Measurements from ENCODE around the gene NOTO. TPM values are rescaled to one million over a fixed set of nuclear protein-coding genes. Genes with fewer than 3 reads are reported as not detected.
A peak's percentile ranks its signal among the peaks of the same experiment; 100 is the strongest.

The NOTO gene
- total RNA-seq, 1 donor: not detected

- peak within 1 kb of the TSS; percentile 81 for H3K4me3 ChIP-seq (ENCODE audit: low read depth, low read length)
- DNase-seq (ENCODE audit: low read depth): peak; percentile 77
- TF ChIP-seq CTCF (IDR thresholded peaks at IDR 0.05; ENCODE audit: insufficient read depth, low read length): no peak
Observed at GRCh38 chr2:73214120-73215035, 12.0 kb downstream of the NOTO start, which contains the start of gene SMYD5. SMYD5 (plus strand) TSS chr2:73214245; CDS start chr2:73214267, 22 bp downstream.

GRCh38 chr2:73215254-73215653 is 12.9 kb downstream of the NOTO start:
- H3K4me3 ChIP-seq (ENCODE audit: low read depth, low read length): peak overlapping the region; percentile 81
- no peak for DNase-seq (ENCODE audit: low read depth)
- no peak for TF ChIP-seq CTCF (IDR thresholded peaks at IDR 0.05; ENCODE audit: insufficient read depth, low read length)

- no peak for TF ChIP-seq CTCF (IDR thresholded peaks at IDR 0.05; ENCODE audit: insufficient read depth, low read length)
- no peak overlapping the region for H3K4me3 ChIP-seq (ENCODE audit: low read depth, low read length)
- DNase-seq (ENCODE audit: low read depth): no peak
Observed at GRCh38 chr2:73217160-73217559, 14.8 kb downstream of the NOTO start.

- H3K4me3 ChIP-seq (ENCODE audit: low read depth, low read length): no peak overlapping the region
- no peak for DNase-seq (ENCODE audit: low read depth)
- no peak for TF ChIP-seq CTCF (IDR thresholded peaks at IDR 0.05; ENCODE audit: insufficient read depth, low read length)
Observed at GRCh38 chr2:73217826-73218225, 15.5 kb downstream of the NOTO start.

- peak; percentile 33 for DNase-seq (ENCODE audit: low read depth)
- no peak for TF ChIP-seq CTCF (IDR thresholded peaks at IDR 0.05; ENCODE audit: insufficient read depth, low read length)
- H3K4me3 ChIP-seq (ENCODE audit: low read depth, low read length): no peak overlapping the region
Observed at GRCh38 chr2:73218298-73218697, 15.9 kb downstream of the NOTO start.

GRCh38 chr2:73223821-73224220 is 21.4 kb downstream of the NOTO start:
- H3K4me3 ChIP-seq (ENCODE audit: low read depth, low read length): no peak overlapping the region
- no peak for DNase-seq (ENCODE audit: low read depth)
- no peak for TF ChIP-seq CTCF (IDR thresholded peaks at IDR 0.05; ENCODE audit: insufficient read depth, low read length)
